ENCODE data around the gene CYP20A1.

The CYP20A1 gene

DNA sequence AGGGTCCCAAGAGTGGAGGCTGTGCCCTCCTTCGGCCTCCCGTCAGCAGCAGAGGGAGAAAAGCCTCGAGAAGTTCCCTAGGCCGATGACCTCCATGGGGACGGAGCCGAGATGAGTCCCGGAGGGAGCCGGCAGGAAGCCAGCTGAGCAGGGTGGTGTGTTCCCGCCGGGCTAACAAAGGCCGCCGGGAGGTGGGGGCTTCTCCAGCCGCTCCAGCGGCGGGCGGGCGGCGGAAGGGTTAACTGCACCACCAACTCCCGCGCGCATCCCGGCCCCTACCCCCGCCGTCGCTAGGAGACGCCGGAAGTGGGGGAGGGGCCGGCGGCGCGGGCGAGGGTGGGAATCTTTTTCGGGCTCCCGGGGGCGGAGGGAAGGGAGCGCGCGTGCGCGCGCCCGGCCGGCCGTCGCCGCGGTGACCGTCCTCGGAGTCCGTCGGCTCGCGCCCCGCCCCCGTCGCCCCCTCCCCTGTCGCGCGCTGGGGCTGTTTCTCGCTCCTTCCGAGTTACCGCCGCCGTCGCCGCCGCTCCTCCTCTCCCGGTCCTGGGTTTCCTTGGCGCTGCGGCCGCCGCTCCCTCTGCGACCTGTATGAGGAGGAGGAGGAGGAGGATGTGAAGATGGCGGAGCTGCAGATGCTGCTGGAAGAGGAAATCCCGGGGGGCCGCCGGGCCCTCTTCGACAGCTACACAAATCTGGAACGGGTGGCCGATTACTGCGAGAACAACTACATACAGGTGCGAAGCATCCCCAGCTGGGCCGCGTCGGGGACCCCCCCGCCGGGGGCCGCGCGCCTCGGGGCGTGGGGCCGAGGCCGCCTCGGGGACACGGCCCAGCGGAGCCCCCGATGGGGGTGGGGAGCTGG lies 89.3 kb downstream of the CYP20A1 start, which contains the start of gene ABI2 (continued):
- TF ChIP-seq, protein P1, sequence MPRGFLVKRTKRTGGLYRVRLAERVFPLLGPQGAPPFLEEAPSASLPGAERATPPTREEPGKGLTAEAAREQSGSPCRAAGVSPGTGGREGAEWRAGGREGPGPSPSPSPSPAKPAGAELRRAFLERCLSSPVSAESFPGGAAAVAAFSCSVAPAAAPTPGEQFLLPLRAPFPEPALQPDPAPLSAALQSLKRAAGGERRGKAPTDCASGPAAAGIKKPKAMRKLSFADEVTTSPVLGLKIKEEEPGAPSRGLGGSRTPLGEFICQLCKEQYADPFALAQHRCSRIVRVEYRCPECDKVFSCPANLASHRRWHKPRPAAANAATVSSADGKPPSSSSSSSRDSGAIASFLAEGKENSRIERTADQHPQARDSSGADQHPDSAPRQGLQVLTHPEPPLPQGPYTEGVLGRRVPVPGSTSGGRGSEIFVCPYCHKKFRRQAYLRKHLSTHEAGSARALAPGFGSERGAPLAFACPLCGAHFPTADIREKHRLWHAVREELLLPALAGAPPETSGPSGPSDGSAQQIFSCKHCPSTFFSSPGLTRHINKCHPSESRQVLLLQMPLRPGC (tag by site-specific recombination; IDR thresholded peaks at IDR 0.05) = peak; percentile 44; the same call in 1 of the 2 replicates
- TF ChIP-seq MYNN (tag by site-specific recombination; IDR thresholded peaks at IDR 0.05; ENCODE audit: borderline replicate concordance) (no peak), ZNF660 (tag by site-specific recombination; IDR thresholded peaks at IDR 0.05) (peak; percentile 44; the same call in 1 of the 2 replicates), BCL11B (tag by site-specific recombination; IDR thresholded peaks at IDR 0.05; ENCODE audit: low read depth) (no peak), ZXDB (tag by site-specific recombination; IDR thresholded peaks at IDR 0.05) (peak; percentile 68; the same call in 1 of the 2 replicates), ZEB2 (tag by site-specific recombination; IDR thresholded peaks at IDR 0.05) (peak; percentile 68), MEIS1 (CRISPR knock-in tag; IDR thresholded peaks at IDR 0.05; ENCODE audit: borderline replicate concordance) (no peak), ZNF830 (tag by site-specific recombination; IDR thresholded peaks at IDR 0.05; ENCODE audit: low read depth) (no peak), ZNF629 (tag by site-specific recombination; IDR thresholded peaks at IDR 0.05) (peak; percentile 42; the same call in 1 of the 2 replicates), ZBTB20 (tag by site-specific recombination; IDR thresholded peaks at IDR 0.05) (no peak; the same call in 1 of the 2 replicates), ZNF654 (tag by site-specific recombination; IDR thresholded peaks at IDR 0.05; ENCODE audit: low read depth) (no peak)
- TF ChIP-seq, protein P2, sequence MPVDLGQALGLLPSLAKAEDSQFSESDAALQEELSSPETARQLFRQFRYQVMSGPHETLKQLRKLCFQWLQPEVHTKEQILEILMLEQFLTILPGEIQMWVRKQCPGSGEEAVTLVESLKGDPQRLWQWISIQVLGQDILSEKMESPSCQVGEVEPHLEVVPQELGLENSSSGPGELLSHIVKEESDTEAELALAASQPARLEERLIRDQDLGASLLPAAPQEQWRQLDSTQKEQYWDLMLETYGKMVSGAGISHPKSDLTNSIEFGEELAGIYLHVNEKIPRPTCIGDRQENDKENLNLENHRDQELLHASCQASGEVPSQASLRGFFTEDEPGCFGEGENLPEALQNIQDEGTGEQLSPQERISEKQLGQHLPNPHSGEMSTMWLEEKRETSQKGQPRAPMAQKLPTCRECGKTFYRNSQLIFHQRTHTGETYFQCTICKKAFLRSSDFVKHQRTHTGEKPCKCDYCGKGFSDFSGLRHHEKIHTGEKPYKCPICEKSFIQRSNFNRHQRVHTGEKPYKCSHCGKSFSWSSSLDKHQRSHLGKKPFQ (tag by site-specific recombination; IDR thresholded peaks at IDR 0.05) = peak; percentile 63
- TF ChIP-seq, protein P3, sequence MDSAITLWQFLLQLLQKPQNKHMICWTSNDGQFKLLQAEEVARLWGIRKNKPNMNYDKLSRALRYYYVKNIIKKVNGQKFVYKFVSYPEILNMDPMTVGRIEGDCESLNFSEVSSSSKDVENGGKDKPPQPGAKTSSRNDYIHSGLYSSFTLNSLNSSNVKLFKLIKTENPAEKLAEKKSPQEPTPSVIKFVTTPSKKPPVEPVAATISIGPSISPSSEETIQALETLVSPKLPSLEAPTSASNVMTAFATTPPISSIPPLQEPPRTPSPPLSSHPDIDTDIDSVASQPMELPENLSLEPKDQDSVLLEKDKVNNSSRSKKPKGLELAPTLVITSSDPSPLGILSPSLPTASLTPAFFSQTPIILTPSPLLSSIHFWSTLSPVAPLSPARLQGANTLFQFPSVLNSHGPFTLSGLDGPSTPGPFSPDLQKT (IDR thresholded peaks at IDR 0.05; ENCODE audit: borderline replicate concordance, low read depth, low read length) = peak; percentile 93
- TF ChIP-seq, protein P4, sequence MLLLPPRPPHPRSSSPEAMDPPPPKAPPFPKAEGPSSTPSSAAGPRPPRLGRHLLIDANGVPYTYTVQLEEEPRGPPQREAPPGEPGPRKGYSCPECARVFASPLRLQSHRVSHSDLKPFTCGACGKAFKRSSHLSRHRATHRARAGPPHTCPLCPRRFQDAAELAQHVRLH (tag by site-specific recombination; IDR thresholded peaks at IDR 0.05) = peak; percentile 60; the same call in 1 of the 2 replicates
- TF ChIP-seq, protein P5, sequence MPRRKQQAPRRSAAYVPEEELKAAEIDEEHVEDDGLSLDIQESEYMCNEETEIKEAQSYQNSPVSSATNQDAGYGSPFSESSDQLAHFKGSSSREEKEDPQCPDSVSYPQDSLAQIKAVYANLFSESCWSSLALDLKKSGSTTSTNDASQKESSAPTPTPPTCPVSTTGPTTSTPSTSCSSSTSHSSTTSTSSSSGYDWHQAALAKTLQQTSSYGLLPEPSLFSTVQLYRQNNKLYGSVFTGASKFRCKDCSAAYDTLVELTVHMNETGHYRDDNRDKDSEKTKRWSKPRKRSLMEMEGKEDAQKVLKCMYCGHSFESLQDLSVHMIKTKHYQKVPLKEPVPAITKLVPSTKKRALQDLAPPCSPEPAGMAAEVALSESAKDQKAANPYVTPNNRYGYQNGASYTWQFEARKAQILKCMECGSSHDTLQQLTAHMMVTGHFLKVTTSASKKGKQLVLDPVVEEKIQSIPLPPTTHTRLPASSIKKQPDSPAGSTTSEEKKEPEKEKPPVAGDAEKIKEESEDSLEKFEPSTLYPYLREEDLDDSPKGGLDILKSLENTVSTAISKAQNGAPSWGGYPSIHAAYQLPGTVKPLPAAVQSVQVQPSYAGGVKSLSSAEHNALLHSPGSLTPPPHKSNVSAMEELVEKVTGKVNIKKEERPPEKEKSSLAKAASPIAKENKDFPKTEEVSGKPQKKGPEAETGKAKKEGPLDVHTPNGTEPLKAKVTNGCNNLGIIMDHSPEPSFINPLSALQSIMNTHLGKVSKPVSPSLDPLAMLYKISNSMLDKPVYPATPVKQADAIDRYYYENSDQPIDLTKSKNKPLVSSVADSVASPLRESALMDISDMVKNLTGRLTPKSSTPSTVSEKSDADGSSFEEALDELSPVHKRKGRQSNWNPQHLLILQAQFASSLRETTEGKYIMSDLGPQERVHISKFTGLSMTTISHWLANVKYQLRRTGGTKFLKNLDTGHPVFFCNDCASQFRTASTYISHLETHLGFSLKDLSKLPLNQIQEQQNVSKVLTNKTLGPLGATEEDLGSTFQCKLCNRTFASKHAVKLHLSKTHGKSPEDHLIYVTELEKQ (tag by site-specific recombination; IDR thresholded peaks at IDR 0.05; ENCODE audit: borderline replicate concordance) = no peak
- TF ChIP-seq, protein P6, sequence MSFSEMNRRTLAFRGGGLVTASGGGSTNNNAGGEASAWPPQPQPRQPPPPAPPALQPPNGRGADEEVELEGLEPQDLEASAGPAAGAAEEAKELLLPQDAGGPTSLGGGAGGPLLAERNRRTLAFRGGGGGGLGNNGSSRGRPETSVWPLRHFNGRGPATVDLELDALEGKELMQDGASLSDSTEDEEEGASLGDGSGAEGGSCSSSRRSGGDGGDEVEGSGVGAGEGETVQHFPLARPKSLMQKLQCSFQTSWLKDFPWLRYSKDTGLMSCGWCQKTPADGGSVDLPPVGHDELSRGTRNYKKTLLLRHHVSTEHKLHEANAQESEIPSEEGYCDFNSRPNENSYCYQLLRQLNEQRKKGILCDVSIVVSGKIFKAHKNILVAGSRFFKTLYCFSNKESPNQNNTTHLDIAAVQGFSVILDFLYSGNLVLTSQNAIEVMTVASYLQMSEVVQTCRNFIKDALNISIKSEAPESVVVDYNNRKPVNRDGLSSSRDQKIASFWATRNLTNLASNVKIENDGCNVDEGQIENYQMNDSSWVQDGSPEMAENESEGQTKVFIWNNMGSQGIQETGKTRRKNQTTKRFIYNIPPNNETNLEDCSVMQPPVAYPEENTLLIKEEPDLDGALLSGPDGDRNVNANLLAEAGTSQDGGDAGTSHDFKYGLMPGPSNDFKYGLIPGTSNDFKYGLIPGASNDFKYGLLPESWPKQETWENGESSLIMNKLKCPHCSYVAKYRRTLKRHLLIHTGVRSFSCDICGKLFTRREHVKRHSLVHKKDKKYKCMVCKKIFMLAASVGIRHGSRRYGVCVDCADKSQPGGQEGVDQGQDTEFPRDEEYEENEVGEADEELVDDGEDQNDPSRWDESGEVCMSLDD (tag by site-specific recombination; IDR thresholded peaks at IDR 0.05) = no peak
- TF ChIP-seq, protein P7, sequence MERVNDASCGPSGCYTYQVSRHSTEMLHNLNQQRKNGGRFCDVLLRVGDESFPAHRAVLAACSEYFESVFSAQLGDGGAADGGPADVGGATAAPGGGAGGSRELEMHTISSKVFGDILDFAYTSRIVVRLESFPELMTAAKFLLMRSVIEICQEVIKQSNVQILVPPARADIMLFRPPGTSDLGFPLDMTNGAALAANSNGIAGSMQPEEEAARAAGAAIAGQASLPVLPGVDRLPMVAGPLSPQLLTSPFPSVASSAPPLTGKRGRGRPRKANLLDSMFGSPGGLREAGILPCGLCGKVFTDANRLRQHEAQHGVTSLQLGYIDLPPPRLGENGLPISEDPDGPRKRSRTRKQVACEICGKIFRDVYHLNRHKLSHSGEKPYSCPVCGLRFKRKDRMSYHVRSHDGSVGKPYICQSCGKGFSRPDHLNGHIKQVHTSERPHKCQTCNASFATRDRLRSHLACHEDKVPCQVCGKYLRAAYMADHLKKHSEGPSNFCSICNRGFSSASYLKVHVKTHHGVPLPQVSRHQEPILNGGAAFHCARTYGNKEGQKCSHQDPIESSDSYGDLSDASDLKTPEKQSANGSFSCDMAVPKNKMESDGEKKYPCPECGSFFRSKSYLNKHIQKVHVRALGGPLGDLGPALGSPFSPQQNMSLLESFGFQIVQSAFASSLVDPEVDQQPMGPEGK (tag by site-specific recombination; IDR thresholded peaks at IDR 0.05) = peak; percentile 93
- TF ChIP-seq, protein P8, sequence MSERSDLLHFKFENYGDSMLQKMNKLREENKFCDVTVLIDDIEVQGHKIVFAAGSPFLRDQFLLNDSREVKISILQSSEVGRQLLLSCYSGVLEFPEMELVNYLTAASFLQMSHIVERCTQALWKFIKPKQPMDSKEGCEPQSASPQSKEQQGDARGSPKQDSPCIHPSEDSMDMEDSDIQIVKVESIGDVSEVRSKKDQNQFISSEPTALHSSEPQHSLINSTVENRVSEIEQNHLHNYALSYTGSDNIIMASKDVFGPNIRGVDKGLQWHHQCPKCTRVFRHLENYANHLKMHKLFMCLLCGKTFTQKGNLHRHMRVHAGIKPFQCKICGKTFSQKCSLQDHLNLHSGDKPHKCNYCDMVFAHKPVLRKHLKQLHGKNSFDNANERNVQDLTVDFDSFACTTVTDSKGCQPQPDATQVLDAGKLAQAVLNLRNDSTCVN (tag by site-specific recombination; optimal IDR thresholded peaks at IDR 0.05) = peak; percentile 80

Measured in HEK293 (cell line).